ENCODE data around the gene PIEZO2.
"Not testable (repeated sequence)": the region's sequence is repeated elsewhere in the genome, so short reads cannot be mapped to it uniquely, and the experiment has no call there.

The PIEZO2 gene

GRCh38 chr18:10659594-10659993 is 489.8 kb downstream of the PIEZO2 start:
- no peak for DNase-seq (ENCODE audit: low spot score)
- TF ChIP-seq CTCF (IDR thresholded peaks at IDR 0.05; ENCODE audit: extremely low read depth, missing control alignments) = no peak

- DNase-seq (ENCODE audit: low spot score) = no peak
- TF ChIP-seq CTCF (IDR thresholded peaks at IDR 0.05; ENCODE audit: extremely low read depth, missing control alignments) = no peak
Observed at GRCh38 chr18:10659000-10659399, 490.4 kb downstream of the PIEZO2 start.

- not testable (repeated sequence) for DNase-seq (ENCODE audit: low spot score)
Observed at GRCh38 chr18:10644003-10644402, 505.4 kb downstream of the PIEZO2 start.

GRCh38 chr18:10642915-10643524 is 506.3 kb downstream of the PIEZO2 start:
- not testable (repeated sequence) for DNase-seq (ENCODE audit: low spot score)

GRCh38 chr18:10638539-10638885 is 510.9 kb downstream of the PIEZO2 start:
- DNase-seq (ENCODE audit: low spot score) = not testable (repeated sequence)

- DNase-seq (ENCODE audit: low spot score) = not testable (repeated sequence)
Observed at GRCh38 chr18:10637858-10638538, 511.4 kb downstream of the PIEZO2 start.

GRCh38 chr18:10629076-10629475 is 520.3 kb downstream of the PIEZO2 start:
- peak; percentile 16 for DNase-seq (ENCODE audit: low spot score)

GRCh38 chr18:10626606-10627213 is 522.7 kb downstream of the PIEZO2 start:
- DNase-seq (ENCODE audit: low spot score) = not testable (repeated sequence)

- DNase-seq (ENCODE audit: low spot score) = not testable (repeated sequence)
Observed at GRCh38 chr18:10623606-10624005, 525.8 kb downstream of the PIEZO2 start.

GRCh38 chr18:10622982-10623381 is 526.4 kb downstream of the PIEZO2 start:
- not testable (repeated sequence) for DNase-seq (ENCODE audit: low spot score)

- not testable (repeated sequence) for DNase-seq (ENCODE audit: low spot score)
Observed at GRCh38 chr18:10620670-10621329, 528.6 kb downstream of the PIEZO2 start.
